HG02973 (cell line): ENCODE results near the gene NLRP10.

ENCODE experiments used
- ATAC-seq: cut with Tn5 transposase; IDR thresholded peaks from one replicate; pipeline ENCODE4 v1.9.1; 2021; ENCODE audit warnings: moderate library complexity; ENCODE audit not compliant: unreplicated experiment

NLRP10 gene

DNA sequence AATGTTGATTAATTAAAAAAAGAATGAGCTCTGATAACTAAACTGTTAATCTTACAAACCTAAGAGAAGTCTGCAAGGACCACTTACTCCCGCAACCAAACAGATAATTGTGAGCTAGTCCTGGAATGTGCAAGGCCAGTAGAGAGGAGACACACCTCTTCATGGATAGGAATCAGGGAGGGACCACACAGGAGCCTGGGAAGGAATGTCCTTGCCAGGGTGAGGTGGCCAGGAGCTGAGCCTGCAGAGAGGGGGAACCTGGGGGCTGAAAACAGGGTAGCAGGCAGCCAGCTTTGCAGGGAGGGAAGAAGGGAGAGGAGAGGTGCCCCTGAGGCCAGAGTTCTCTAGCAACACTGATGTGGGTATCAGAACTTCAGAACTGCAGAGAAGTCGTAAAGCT is 9.4 kb upstream of the NLRP10 start:
- ATAC-seq = no peak

GRCh38 chr11:7973011-7973410 is 7.8 kb upstream of the NLRP10 start:
- ATAC-seq = no peak

GRCh38 chr11:7971846-7972245 is 6.6 kb upstream of the NLRP10 start:
- ATAC-seq = no peak

DNA sequence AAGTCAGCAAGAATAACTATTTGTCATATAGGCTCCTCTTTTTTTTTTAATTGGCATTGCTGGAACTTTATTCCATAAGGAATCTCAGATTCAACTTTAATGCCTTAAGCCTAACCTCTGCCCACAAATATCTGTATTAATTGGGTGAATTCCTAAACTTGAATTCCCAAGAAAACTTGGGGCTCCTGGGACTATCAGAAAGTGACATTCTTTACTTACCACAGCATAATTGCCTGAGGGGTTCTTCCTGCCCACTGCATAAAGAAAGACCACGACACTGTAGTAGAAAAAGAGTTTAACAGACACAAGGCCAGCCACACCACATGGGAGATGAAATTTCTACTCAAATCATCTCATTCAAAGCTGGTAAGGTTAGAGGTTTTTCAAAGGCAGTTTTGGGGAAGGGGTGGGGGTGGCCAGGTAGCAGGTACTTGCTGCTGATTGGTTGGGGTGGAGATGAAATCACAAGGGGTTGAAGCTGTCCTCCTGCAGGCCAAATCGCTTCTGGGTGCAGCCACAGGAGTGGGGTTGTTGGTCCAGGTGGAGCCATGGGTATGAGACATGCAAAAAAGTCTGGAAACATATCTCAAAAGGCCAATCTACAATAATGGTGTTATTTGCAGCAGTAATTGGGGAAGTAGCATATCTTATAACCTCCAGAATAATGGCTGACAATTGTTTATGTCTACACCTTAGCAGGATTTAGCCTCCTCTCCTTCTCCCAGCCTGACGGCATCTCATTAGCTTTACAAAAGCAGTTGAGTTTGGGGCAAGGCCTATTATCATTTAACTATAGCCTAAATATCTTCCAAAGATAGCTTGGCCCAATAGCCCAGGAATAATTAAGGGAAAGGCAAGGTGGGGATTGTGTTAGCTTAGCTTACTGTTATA is 4.8 kb upstream of the NLRP10 start:
- no peak for ATAC-seq

DNA sequence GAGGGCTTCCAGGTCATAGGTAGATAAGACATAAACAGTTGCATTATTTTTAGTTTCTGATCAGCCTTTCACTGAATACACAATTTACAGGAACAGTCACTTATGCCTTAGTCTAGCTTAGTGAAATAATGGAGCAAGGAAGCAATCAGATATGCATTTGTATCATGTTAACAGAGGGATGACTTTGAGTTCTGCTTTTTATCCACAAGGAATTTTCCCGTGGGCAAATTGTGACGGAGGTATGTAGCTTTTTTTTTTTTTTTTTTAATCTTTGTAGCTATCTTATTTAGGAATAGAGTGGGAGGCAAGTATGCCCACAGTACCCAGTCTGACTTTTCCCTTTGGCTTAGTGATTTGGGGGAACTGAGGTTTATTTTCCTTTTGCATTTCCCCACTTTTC is 3.4 kb upstream of the NLRP10 start:
- ATAC-seq = no peak

DNA sequence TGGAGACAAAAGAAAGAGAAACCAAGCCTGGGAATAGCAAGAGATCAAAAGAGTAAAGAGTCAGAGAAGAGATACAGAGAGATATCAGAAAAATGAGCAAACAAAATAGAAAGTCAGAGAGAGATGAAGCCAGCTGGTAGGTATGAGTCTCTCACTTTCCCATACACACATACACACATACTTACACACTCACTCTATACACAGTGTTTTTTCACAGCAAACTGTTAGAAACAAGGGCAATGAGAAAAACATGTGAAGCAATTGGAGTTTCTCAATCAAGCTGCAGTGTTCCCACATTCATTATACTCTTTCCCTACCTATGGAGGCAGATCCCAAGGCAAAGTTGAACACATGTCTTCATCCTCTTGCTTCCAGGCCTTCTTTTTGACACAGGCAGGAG is 2.6 kb upstream of the NLRP10 start:
- no peak for ATAC-seq

DNA sequence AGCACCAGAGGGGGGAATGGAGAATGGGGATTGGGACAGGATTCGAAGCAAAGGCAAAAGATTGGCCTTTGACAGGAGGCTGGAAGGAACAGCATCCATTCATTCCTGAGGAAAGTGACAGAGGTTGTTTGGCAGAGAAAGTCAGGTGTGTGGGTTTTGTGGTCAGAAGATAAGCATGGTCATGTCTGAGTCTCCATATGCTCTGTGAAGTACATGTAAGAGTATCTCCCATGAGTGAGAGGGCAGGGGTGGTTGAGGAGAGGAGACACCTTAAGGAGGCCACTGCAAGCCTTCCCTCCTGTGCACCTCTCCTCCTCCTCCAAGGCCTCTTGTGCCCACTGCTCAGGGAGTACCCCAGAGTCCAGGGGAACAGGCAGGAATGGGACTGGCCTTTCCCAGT is 1.9 kb upstream of the NLRP10 start:
- no peak for ATAC-seq

- ATAC-seq = no peak
These were observed 374 bp downstream of the NLRP10 start for GRCh38 chr11:7964873-7965272.

- no peak for ATAC-seq
These were observed 986 bp downstream of the NLRP10 start for GRCh38 chr11:7964261-7964660.

GRCh38 chr11:7955191-7955590 is 10.1 kb downstream of the NLRP10 start:
- no peak for ATAC-seq

DNA sequence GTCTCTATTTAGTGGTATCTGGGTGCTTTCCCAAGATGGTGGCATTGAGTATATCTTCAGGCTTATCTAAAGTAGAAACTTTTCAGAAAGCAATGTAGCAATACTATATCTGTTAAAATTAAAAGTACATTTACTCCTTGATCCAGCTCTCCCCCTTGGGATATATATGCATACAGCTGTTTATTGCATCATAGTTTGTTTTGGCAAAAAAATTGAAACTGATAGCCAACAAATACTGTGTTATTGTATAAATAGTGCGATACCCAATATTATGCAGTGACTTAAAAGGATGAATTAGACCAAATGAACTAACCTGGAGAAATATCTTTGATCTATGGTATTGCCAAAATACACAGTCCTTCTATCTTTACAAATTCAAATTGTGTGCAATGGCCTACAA is 15.3 kb downstream of the NLRP10 start:
- ATAC-seq = no peak

GRCh38 chr11:7944123-7944522 is 21.1 kb downstream of the NLRP10 start:
- ATAC-seq = no peak

DNA sequence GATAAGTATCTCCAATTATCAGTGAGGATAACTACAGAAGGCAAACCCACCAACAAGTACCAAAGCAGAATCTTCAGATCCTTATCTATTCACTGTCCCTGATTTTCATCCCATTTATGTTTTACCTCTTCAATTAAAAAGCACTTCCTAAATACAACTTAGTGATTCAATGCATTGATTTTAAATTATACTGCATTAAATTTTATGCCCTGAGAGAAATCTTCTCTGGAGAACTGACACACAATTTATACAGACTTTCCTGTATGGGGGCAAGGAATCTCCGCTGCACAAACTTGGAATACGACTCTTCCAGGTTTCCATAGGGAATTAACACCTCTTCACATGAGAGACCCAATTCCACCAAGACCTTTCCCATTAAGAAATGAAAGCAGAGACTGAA is 23.6 kb downstream of the NLRP10 start, which contains the start of gene OR10A3:
Gene OR10A3, minus strand, starts transcription at position 101 of the 400 bp plus-strand sequence. CDS start 2,188 bp downstream, outside the sequence.
- ATAC-seq = no peak

GRCh38 chr11:7941146-7941545 is 24.1 kb downstream of the NLRP10 start:
- ATAC-seq = no peak

GRCh38 chr11:7936615-7937014 is 28.6 kb downstream of the NLRP10 start:
- ATAC-seq = no peak

DNA sequence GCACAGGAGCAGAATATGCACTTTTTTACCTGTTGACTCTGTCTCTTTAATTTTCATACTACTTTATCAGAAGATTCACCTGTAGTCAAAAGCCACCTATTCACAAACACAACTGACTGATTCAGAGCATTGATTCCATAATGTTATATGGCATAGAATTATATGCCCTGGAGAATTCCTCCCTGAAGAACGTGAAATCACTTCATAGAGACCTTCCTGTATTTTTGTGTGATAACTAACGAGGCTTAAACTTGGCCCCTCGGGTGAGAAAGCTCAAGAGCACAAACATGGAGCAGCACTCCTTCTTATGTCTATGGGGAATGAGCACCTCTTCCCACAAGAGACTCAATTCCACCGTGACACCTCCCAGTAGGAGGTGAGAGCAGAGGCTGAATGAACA is 34.1 kb downstream of the NLRP10 start, which contains the start of gene OR10A6:
Gene OR10A6, minus strand, starts transcription at position 101 of the 400 bp plus-strand sequence. CDS start 2,606 bp downstream, outside the sequence.
- no peak for ATAC-seq

DNA sequence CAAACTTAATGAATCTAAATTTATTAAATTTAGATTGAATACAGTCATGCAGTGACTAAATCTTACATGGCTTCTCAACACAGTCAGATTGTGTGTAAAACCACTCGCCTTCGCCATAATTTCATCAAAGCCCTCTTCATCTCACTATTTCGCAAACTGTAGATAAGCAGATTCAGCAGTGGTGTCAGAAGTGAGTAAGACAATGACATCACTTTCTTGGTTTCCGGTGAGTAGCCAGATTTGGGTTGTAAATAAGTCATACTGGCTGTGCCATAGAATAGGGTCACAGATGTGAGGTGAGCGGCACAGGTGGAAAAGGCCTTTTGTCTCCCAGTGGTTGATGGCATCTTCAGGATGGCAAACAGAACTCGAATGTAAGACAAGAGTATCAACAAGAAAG is 37.6 kb downstream of the NLRP10 start:
- ATAC-seq = no peak

DNA sequence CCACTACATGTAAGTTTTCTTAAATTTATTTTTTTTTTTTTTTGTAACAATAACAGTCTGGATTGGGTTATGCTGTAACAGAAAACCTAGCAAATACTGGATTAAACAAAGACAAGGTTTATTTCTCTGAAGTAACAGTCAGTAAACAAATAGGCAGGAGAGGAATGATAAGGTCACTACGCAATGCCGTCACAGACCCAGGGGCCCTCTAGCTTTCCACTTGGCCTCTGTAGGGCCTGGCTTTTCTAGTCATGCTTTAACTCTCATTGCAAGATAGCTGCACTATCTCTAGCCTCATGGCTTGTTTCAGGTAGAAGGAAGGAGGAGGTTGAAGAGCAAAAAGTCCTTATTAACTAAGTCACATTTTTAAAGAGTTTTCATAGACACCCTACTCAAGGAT is 40.7 kb downstream of the NLRP10 start:
- no peak for ATAC-seq

DNA sequence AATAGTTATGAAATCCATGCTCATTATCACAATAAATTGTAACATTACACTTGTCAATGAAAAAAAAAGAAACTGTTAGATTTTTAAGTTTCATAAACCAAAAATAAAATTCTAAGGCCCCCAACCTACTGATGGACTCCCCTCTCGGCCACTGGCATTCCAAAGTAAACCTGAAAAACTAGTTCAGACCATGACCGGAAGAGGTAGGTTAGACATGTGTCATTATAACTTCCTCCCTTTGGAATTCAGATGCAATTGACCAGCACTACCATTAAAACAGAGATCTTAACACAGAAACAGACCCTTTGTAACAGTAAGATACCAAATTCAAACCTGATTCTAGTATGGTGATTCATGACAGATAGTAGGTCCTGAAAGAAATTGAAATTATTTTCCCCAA is 47.1 kb downstream of the NLRP10 start:
- ATAC-seq = no peak
